Esophagus squamous epithelium (tissue), 4 donors: ENCODE results near the gene ADGRV1.

Experiments
- POLR2A ChIP-seq, 4 donors: fragments of 450-650 bp; IDR thresholded peaks; one replicate each; pipeline ENCODE4 v1.6.1; 2017; ENCODE audit warnings: antibody characterized with exemption in 4 of 4, mild to moderate bottlenecking in 4 of 4, moderate library complexity in 3 of 4
- TF ChIP-seq, protein P1 (sequence below), 6 experiments: fragments of 450-650 bp in 4 of 6; fragments of 200-600 bp in 2 of 6; sonication (generic) in 2 of 6; IDR thresholded peaks; one replicate each; pipeline ENCODE4 v1.5.1; 2016 to 2019; ENCODE audit warnings: antibody characterized with exemption in 6 of 6, mild to moderate bottlenecking in 4 of 6, moderate library complexity in 4 of 6

DNA sequence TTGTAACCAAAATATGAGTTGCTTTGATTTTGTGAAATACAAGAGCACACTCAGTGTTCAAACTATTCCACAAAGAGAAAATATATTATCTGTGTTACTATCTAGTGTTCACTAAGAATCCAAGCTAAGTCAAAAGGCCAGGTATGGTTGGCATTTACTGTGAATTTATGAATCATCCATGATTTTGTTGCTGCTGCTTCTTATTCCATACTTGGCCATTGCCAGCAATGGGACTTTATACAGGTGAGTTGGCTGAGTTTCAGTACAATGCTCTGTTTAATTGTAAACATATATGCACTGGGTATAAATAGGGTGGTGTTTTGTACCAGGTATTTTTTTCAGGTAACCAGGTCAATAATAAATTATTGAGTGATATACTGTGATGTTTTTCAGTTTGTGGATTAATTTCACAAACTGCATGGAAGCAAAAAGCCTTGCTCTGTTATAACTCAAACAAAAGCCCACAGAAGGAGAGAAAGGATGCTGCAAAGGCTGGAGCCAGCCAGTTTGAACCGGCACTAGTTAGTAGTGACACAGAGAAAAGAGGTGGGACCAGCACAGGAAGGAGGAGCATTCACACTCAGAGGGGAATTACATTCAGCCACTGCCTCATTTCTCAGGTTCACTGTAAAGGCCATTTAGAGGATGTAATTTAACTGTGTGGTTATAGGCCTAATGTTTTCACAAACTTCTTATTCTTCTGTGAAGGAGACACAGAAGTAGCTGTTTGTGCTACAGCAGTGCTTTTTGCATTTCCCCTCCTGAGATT lies 381.8 kb downstream of the ADGRV1 start:
- TF ChIP-seq, protein P1, sequence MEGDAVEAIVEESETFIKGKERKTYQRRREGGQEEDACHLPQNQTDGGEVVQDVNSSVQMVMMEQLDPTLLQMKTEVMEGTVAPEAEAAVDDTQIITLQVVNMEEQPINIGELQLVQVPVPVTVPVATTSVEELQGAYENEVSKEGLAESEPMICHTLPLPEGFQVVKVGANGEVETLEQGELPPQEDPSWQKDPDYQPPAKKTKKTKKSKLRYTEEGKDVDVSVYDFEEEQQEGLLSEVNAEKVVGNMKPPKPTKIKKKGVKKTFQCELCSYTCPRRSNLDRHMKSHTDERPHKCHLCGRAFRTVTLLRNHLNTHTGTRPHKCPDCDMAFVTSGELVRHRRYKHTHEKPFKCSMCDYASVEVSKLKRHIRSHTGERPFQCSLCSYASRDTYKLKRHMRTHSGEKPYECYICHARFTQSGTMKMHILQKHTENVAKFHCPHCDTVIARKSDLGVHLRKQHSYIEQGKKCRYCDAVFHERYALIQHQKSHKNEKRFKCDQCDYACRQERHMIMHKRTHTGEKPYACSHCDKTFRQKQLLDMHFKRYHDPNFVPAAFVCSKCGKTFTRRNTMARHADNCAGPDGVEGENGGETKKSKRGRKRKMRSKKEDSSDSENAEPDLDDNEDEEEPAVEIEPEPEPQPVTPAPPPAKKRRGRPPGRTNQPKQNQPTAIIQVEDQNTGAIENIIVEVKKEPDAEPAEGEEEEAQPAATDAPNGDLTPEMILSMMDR (IDR thresholded peaks at IDR 0.05) = no peak
- no peak for TF ChIP-seq POLR2A (IDR thresholded peaks at IDR 0.05)
